SU-DHL-6 (cell line): Measurements from ENCODE around the gene UQCRC2.

Source experiments
- H2AFZ ChIP-seq: fragments of 200-600 bp; sonication (generic); 2 replicates; pipeline ENCODE4 v1.6.1; 2014; ENCODE audit warnings: low read depth, mild to moderate bottlenecking, moderate library complexity, mixed read lengths, antibody characterized with exemption, low read length; ENCODE audit not compliant: severe bottlenecking
- H3F3A ChIP-seq: fragments of 200-600 bp; shearing (Covaris generic); 2 replicates; pipeline ENCODE4 v1.6.0; 2016; ENCODE audit warnings: antibody characterized with exemption, mild to moderate bottlenecking; ENCODE audit not compliant: insufficient read depth
- H3K27ac ChIP-seq: fragments of 200-600 bp; sonication (generic); 2 replicates; pipeline ENCODE4 v1.5.1; 2016; ENCODE audit warnings: low read depth, mild to moderate bottlenecking, low read length, moderate library complexity, mixed read lengths
- H3K27me3 ChIP-seq: fragments of 200-600 bp; sonication (generic), shearing (Covaris generic); 2 replicates; pipeline ENCODE4 v1.6.0; 2014; ENCODE audit warnings: mild to moderate bottlenecking, low read length
- H3K36me3 ChIP-seq: fragments of 200-600 bp; sonication (generic); 2 replicates; pipeline ENCODE4 v1.6.1; 2014; ENCODE audit warnings: mild to moderate bottlenecking, low read length, mixed read lengths
- H3K4me2 ChIP-seq: fragments of 300-600, 200-600 bp; shearing (Covaris generic), sonication (generic); 2 replicates; pipeline ENCODE4 v1.6.0; 2014; ENCODE audit warnings: low read length, low read depth, mild to moderate bottlenecking; ENCODE audit not compliant: poor library complexity, severe bottlenecking
- H3K4me3 ChIP-seq: fragments of 200-600 bp; sonication (generic); 2 replicates; pipeline ENCODE4 v1.5.1; 2014; ENCODE audit warnings: antibody characterized with exemption, low read length, mild to moderate bottlenecking, mixed read lengths; ENCODE audit not compliant: insufficient read depth, poor library complexity, severe bottlenecking
- H3K79me2 ChIP-seq: fragments of 200-600 bp; sonication (generic); 2 replicates; pipeline ENCODE4 v1.6.1; 2014; ENCODE audit warnings: mild to moderate bottlenecking, low read length, moderate library complexity; ENCODE audit not compliant: insufficient read depth
- H3K9ac ChIP-seq: fragments of 200-600 bp; sonication (generic); 2 replicates; pipeline ENCODE4 v1.7.0; 2014; ENCODE audit warnings: mild to moderate bottlenecking, low read length
- H3K9me2 ChIP-seq: fragments of 200-600 bp; sonication (generic); replicated peaks from 2 replicates; pipeline ENCODE4 v1.6.1; 2014; ENCODE audit warnings: low read length; ENCODE audit not compliant: insufficient read depth
- H3K9me3 ChIP-seq: fragments of 200-600 bp; sonication (generic); 2 replicates; pipeline ENCODE4 v1.6.1; 2014; ENCODE audit warnings: low read length, mixed read lengths; ENCODE audit not compliant: insufficient read depth
- H4K20me1 ChIP-seq: fragments of 200-600 bp; sonication (generic); 2 replicates; pipeline ENCODE4 v1.6.1; 2014; ENCODE audit warnings: low read depth, mild to moderate bottlenecking, antibody characterized with exemption, low read length, moderate library complexity, mixed read lengths
- EZH2phosphoT487 ChIP-seq: fragments of 200-600 bp; sonication (generic), shearing (Covaris generic); conservative IDR thresholded peaks from 2 replicates; pipeline ENCODE4 v1.6.1; 2018; ENCODE audit warnings: mild to moderate bottlenecking, antibody characterized with exemption, low read length, moderate library complexity, mixed read lengths
- TF ChIP-seq, protein P1 (sequence below): fragments of 200-600 bp; sonication (generic); IDR thresholded peaks from one replicate; pipeline ENCODE4 v1.5.1; 2017; ENCODE audit warnings: antibody characterized with exemption, mild to moderate bottlenecking, low read length, moderate library complexity; ENCODE audit not compliant: insufficient read depth, poor library complexity, severe bottlenecking

The UQCRC2 gene

DNA sequence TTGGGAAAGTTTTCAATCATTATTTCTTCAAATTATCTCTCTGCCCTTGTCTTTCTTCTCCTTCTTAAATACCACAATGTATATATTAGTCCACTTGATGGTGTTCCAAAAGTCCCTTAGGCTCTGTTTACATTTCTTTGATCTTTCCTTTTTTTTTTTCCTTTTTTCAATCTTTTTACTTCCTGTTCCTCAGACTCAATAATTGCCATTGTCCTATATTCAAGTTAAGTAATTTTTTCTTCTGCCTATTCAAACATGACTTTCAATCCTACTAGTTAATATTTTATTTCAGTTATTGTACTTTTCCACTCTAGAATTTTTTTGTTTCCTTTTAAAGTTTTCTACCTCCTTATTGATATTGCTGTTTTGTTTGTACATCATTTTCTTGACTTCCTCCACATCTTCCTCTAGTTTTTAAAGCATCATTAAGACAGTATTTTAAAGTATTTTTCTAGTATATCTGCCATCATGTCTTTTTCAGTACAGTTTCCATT is 15.8 kb upstream of the UQCRC2 start:
- Histone ChIP-seq H3K9me3 (no peaks in the 10 kb centered on the region), H3K27me3 (no peaks in the 10 kb centered on the region), H3K79me2 (no peaks in the 10 kb centered on the region), H3K4me2 (no peak overlapping the region), H3K27ac (no peak overlapping the region), H3K4me3 (no peak overlapping the region), H3F3A (no peaks in the 10 kb centered on the region), H3K9ac (no peak overlapping the region), H3K36me3 (no peaks in the 10 kb centered on the region), H3K9me2 (no peaks in the 10 kb centered on the region), H2AFZ (no peak overlapping the region), H4K20me1 (no peaks in the 10 kb centered on the region)
- TF ChIP-seq, protein P1, sequence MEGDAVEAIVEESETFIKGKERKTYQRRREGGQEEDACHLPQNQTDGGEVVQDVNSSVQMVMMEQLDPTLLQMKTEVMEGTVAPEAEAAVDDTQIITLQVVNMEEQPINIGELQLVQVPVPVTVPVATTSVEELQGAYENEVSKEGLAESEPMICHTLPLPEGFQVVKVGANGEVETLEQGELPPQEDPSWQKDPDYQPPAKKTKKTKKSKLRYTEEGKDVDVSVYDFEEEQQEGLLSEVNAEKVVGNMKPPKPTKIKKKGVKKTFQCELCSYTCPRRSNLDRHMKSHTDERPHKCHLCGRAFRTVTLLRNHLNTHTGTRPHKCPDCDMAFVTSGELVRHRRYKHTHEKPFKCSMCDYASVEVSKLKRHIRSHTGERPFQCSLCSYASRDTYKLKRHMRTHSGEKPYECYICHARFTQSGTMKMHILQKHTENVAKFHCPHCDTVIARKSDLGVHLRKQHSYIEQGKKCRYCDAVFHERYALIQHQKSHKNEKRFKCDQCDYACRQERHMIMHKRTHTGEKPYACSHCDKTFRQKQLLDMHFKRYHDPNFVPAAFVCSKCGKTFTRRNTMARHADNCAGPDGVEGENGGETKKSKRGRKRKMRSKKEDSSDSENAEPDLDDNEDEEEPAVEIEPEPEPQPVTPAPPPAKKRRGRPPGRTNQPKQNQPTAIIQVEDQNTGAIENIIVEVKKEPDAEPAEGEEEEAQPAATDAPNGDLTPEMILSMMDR = no peak
- no peak for TF ChIP-seq EZH2phosphoT487

DNA sequence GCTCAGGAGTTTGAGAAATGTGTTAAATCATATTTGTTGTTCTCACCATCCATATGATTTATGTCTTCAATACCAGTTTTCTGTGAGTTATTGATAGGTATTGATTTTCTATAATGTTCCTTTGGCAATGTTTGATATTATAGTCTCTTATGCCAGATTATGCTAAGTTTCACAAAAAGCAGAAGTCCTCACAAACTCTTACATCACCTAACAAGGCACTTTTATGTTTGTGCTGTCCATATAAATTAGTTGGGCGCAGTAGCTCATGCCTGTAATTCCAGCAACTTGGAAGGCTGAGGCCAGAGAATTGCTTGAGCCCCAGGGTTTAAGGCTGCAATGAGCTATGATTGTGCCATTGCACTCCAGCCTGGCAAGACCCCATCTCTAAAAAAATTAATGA is 12.6 kb upstream of the UQCRC2 start:
- Histone ChIP-seq H3K27me3 (no peaks in the 10 kb centered on the region), H3F3A (no peaks in the 10 kb centered on the region)

DNA sequence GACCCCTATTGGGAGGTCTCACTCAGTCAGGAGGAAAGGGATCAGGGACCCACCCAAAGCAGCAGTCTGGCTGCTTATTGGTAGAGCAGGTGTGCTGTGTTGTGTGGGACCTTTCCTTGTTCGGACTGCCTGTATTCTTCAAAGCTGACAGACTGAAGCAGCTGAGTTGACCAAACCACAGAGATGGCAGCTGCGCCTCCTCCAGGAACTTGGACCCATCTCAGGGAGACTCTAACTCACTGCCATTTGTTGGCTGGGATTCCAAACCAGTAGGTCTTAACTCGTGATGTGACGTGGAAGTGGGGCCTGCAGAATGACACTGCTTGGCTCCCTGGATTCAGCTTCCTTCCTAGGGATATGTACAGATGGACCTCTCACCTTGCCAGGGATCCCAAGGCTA is 9.6 kb upstream of the UQCRC2 start:
- TF ChIP-seq, protein P1 = no peak
- no peak for TF ChIP-seq EZH2phosphoT487

More for the DNA sequence above, 12.6 kb upstream of the UQCRC2 start:
- H3K27ac ChIP-seq = no peak overlapping the region
- no peaks in the 10 kb centered on the region for H3K9me3 ChIP-seq
- no peaks in the 10 kb centered on the region for H3K79me2 ChIP-seq
- no peak overlapping the region for H3K9ac ChIP-seq
- H2AFZ ChIP-seq = no peak overlapping the region
- H3K4me3 ChIP-seq = no peak overlapping the region
- H3K4me2 ChIP-seq = no peak overlapping the region
- H3K9me2 ChIP-seq = no peaks in the 10 kb centered on the region
- H3K36me3 ChIP-seq = no peaks in the 10 kb centered on the region
- no peak for TF ChIP-seq EZH2phosphoT487
- TF ChIP-seq, protein P1 = no peak
- H4K20me1 ChIP-seq = no peaks in the 10 kb centered on the region

More for the DNA sequence above, 9.6 kb upstream of the UQCRC2 start:
- H3K27ac ChIP-seq = no peak overlapping the region
- H3K9me2 ChIP-seq = no peaks in the 10 kb centered on the region
- no peak overlapping the region for H3K4me2 ChIP-seq
- H4K20me1 ChIP-seq = no peaks in the 10 kb centered on the region
- no peaks in the 10 kb centered on the region for H3F3A ChIP-seq
- H2AFZ ChIP-seq = no peak overlapping the region
- no peaks in the 10 kb centered on the region for H3K9me3 ChIP-seq
- no peak overlapping the region for H3K9ac ChIP-seq
- no peaks in the 10 kb centered on the region for H3K36me3 ChIP-seq
- H3K79me2 ChIP-seq = no peaks in the 10 kb centered on the region
- H3K4me3 ChIP-seq = no peak overlapping the region
- H3K27me3 ChIP-seq = no peaks in the 10 kb centered on the region
